ENCODE measurements around the gene SIT1.
"Not testable (repeated sequence)": the region's sequence is repeated elsewhere in the genome, so short reads cannot be mapped to it uniquely, and the experiment has no call there.

SIT1 gene

GRCh38 chr9:35660966-35661415 is 10.3 kb upstream of the SIT1 start:
- DNase-seq (ENCODE audit: low read depth in 3 of 3), result no peak

GRCh38 chr9:35659340-35659739 is 8.6 kb upstream of the SIT1 start:
- DNase-seq (ENCODE audit: low read depth in 3 of 3), result no peak

- DNase-seq (ENCODE audit: low read depth in 3 of 3), result no peak
Measured at GRCh38 chr9:35658968-35659220, 8.2 kb upstream of the SIT1 start.

- DNase-seq (ENCODE audit: low read depth in 3 of 3), result peak; percentile 57 to 78 (median 71)
Measured at GRCh38 chr9:35658137-35658967, 7.6 kb upstream of the SIT1 start, which contains the start of gene CCDC107. TSS of gene CCDC107 (plus strand) at chr9:35658292. CDS start at chr9:35658380, 88 bp downstream.

DNA sequence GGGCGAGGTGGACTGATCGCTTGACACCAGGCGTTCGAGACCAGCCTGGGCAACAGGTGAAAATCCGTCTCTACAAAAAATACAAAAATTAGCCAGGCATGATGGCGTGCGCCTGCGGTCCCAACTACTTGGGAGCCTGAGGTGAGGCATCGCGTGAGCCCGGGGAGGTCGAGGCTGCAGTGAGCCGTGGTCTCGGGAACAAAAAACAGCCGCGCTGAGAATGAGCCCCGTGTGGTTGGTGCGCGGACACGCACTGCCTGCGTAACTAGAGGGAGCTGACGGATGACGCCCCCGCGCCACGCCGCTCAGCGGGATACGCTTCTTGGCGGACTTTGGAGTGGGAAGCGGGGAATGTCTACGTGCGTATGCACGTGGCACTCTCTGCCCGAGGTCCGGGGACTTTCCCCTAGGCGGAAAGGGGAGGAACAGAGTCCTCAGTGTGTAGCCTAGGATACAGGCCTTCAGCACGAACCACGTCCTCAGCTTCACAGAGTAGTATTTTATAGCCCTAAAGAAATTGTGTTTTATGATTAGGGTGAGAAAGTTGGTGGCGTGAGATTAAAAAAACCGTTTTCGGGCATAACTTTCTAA is 6.9 kb upstream of the SIT1 start, which contains the start of gene RMRP:
TSS of gene RMRP (minus strand) at position 474 of the 591 bp plus-strand sequence.
- peak; percentile 89 to 95 (median 94) for DNase-seq (ENCODE audit: low read depth in 3 of 3)

- DNase-seq (ENCODE audit: low read depth in 3 of 3), result no peak
Measured at GRCh38 chr9:35656831-35657545, 6.3 kb upstream of the SIT1 start.

DNA sequence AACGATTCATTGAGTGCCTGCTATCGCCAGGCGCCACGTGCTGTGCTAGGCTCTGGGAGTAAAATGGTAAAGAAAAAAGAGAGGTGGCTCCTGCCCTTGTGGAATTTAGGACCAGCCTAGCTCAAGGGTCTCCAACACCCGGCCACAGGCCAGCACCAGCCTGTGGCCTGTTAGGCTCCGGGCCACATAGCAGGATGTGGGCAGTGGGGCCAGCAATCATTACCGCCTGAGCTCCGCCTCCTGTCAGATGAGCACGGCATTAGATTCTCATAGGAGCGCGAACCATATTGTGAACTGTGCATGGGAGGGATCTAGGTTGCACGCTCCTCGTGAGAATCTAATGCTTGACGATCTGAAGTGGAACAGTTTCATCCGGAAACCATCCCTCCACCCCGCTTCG is 5.6 kb upstream of the SIT1 start:
- no peak for DNase-seq (ENCODE audit: low read depth in 3 of 3)

GRCh38 chr9:35653611-35654010 is 2.9 kb upstream of the SIT1 start:
- no peak for DNase-seq (ENCODE audit: low read depth in 3 of 3)

DNA sequence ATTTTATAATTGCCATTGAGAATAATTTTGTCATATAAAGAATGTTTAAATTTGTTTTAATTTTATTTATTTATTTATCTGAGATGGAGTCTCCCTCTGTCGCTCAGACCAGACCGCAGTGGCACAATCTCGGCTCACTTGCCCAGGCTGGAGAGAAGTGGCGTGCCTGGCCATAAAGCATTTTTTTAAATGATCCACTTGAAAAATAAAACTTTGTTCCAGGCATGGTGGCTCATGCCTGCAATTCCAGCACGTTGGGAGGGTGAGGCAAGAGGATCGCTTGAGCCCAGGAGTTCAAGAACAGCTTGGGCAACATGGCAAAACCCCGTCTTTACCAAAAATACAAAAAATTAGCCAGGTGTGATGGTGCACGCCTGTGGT is 2.1 kb upstream of the SIT1 start:
- no peak for DNase-seq (ENCODE audit: low read depth in 3 of 3)

DNA sequence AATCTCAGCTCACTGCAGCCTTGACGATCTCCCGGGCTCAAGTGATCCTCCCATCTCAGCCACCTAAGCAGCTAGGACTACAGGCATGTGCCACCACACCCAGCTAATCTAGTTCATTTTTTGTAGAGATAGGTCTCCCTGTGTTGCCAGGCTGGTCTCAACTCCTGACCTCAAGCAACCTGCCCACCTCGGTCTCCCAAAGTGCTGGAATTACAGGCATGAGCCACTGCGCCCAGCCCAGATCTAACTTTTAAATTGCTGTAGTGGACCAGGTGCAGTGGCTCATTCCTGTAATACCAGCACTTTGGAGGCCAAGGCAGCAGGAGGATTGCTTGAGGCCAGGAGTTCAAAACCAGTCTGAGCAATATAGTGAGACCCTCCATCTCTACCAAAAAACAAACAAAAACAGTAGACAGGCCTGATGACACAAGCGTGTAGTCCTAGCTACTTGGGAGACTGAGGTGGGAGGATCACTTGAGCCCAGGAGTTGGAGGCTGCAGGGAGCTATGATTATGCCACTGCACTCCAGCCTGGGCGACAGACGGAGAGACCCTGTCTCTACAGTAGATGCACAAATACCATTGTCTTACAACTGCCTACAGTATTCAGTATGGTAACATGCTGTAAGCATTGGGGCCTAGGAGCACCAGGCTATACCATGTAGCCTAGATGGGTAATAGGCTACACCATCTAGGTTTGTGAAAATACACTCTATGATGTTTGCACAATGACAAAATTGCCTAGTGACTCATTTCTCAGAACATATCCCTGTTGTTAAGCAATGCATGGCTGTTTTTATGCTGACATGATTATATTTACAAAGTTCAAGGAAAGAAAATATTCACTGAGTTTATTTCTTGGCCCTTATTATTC is 1.5 kb upstream of the SIT1 start:
- no peak for DNase-seq (ENCODE audit: low read depth in 3 of 3)

GRCh38 chr9:35649431-35650340 is 1.0 kb downstream of the SIT1 start:
- peak in 1 of 3 donors; percentile 35 for DNase-seq (ENCODE audit: low read depth in 3 of 3)

DNA sequence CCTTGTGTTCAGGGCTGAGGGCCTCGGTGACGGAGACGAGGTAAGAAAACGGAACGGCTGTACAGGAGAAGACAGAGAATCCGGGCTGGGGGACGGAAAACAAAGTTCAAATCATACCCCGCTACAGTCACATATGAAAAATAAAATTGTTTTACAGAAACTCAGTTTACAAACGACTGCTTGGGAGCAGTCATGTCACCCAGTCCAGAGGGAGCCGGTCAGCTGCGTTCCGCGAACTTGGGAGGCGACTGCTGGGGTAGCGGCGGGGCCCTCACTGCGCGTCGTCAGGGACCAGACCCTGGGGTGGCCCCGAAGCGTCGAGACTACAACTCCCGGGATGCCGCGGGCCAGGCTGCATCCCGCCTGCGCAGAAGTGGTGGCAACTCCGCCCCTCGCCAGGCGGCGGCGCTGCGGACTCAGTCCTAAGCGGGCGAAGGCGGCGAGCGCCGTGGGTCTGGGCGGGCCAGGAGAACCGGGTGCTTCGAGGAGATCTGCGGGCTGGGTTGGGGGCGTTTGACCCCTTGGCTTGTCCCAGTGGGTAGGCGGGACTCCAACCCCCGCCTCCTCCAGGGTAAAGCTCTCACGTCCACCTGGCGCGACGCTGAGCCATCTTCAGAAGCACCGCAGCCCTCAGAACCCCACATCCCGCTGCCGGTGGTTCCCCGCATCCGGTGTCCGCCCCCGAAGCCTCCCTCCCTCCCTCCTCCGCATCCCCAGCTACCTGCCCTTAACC is 4.0 kb downstream of the SIT1 start:
- DNase-seq (ENCODE audit: low read depth in 3 of 3), result peak; percentile 79 to 90 (median 82)

- no peak for DNase-seq (ENCODE audit: low read depth in 3 of 3)
Measured at GRCh38 chr9:35646153-35646532, 4.6 kb downstream of the SIT1 start.

GRCh38 chr9:35645736-35646135 is 5.0 kb downstream of the SIT1 start:
- DNase-seq (ENCODE audit: low read depth in 3 of 3), result not testable (repeated sequence)

- no peak for DNase-seq (ENCODE audit: low read depth in 3 of 3)
Measured at GRCh38 chr9:35643046-35643445, 7.7 kb downstream of the SIT1 start.

DNA sequence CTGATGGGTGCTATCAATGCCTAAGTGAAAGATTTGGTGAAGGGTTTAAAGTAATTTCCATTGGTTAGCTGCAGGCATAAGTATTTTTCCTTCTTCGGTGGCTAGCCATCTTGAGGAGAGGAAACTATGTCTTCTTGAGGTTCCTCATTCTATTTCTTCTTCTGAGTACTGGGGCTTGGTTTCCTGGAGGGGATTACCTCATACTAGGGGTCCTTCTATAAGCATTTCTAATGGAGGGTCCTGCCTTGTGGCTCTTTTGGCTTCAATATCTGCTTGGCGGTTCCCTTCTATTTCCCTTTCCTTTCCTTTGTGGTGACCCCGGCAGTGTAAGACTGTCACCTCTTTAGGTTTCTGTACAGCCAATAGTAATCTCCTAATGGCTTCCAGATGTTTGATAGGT is 9.3 kb downstream of the SIT1 start:
- DNase-seq (ENCODE audit: low read depth in 3 of 3), result not testable (repeated sequence)

DNA sequence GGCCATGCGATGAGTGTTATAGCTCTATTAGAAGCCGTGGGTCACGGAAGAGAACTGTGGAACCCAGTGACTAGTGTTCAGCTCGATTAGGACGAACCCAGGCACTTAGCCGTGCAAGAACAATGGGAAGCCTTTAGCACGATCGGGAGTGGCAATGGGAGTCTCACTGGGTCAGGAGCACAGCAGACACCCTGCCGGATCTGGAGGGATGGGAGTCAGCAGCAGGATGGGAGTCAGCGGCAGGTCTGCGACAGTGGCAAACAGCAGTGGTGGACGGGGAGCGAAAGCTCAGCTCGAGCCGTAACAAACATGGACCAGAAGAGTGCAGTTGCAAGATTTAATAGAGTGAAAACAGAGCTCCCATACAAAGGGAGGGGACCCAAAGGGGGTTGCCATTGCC is 10.3 kb downstream of the SIT1 start:
- DNase-seq (ENCODE audit: low read depth in 3 of 3), result not testable (repeated sequence)

DNA sequence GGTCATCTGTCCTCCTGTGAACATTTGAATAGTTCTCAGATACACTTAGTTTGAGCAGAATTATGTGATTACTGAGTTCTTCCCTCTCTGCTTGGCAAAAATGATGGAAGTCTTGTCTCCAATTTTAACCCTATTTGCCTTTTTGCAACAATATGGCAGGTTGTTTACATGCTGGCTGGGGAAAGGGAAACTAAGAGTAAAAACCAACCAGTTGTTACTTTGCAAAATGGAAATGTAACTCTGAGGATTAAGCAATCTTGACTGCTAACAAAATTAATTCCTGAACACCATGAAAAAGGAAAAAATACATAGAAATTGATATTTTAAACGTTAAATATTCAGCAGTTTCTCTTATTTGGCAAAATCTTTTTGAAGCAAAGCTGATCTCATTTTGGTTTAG is 11.1 kb downstream of the SIT1 start:
- no peak for DNase-seq (ENCODE audit: low read depth in 3 of 3)

GRCh38 chr9:35639225-35639624 is 11.5 kb downstream of the SIT1 start:
- DNase-seq (ENCODE audit: low read depth in 3 of 3), result not testable (repeated sequence)

GRCh38 chr9:35638751-35639150 is 12.0 kb downstream of the SIT1 start:
- not testable (repeated sequence) for DNase-seq (ENCODE audit: low read depth in 3 of 3)
